Vagina (tissue), 2 donors: ENCODE data around the gene PCYOX1L. TPM values are rescaled to one million over a fixed set of nuclear protein-coding genes. Genes with fewer than 3 reads are reported as not detected.

Experiments used
- DNase-seq, 2 donors: peaks; one replicate each; pipeline ENCODE4 v3.0.0-alpha.2; 2017; ENCODE audit errors: extremely low spot score in 2 of 2
- H3K27ac ChIP-seq: fragments of 200-600 bp; sonication (generic); one replicate; pipeline ENCODE4 v1.5.1; 2019
- H3K27me3 ChIP-seq: fragments of 200-600 bp; sonication (generic); one replicate; pipeline ENCODE4 v1.5.1; 2019
- H3K36me3 ChIP-seq, 2 donors: fragments of 200-600 bp; sonication (generic); one replicate each; pipeline ENCODE4 v1.5.1; 2017 to 2019
- H3K4me1 ChIP-seq: fragments of 200-600 bp; sonication (generic); one replicate; pipeline ENCODE4 v1.5.1; 2019
- H3K4me3 ChIP-seq, 2 donors: fragments of 200-600 bp; sonication (generic); 1 replicate in 1 of 2; 2 replicates in 1 of 2; pipeline ENCODE4 v1.5.1; 2016 to 2019
- H3K9me3 ChIP-seq: fragments of 200-600 bp; sonication (generic); one replicate; pipeline ENCODE4 v1.5.1; 2019
- POLR2A ChIP-seq, 2 donors: fragments of 450-650 bp; IDR thresholded peaks; one replicate each; pipeline ENCODE4 v1.6.1; 2017; ENCODE audit warnings: antibody characterized with exemption in 2 of 2, mild to moderate bottlenecking in 2 of 2, moderate library complexity in 2 of 2
- POLR2AphosphoS5 ChIP-seq, 2 donors: sonication (generic); formaldehyde crosslinking; IDR thresholded peaks; one replicate each; pipeline ENCODE4 v1.9.0; 2017; ENCODE audit warnings: antibody characterized with exemption in 2 of 2, mild to moderate bottlenecking in 2 of 2, low read depth in 1 of 2; ENCODE audit not compliant: insufficient read depth in 1 of 2
- intact Hi-C: fragments of 100-400 bp; cut with DNase I; formaldehyde crosslinking; loops from one replicate; pipeline ENCODE4 v1.15.1; 2023
- total RNA-seq: library from RNA; depleted of rRNA; stranded (reverse); fragments of >200 nt; gene quantifications from one replicate; pipeline ENCODE4 v1.2.3, GENCODE V29; 2016
- TF ChIP-seq, protein P1 (sequence below), 3 experiments: fragments of 450-650 bp in 2 of 3; fragments of 200-600 bp in 1 of 3; sonication (generic) in 1 of 3; IDR thresholded peaks; one replicate each; pipeline ENCODE4 v1.5.1; 2017 to 2019; ENCODE audit warnings: antibody characterized with exemption in 3 of 3, mild to moderate bottlenecking in 2 of 3, moderate library complexity in 2 of 3

Gene PCYOX1L
- total RNA-seq, 1 donor from 2014 or later = 6.4 TPM

- no peak for DNase-seq
- no peaks in the 10 kb centered on the region for H3K9me3 ChIP-seq
- intact Hi-C loops = no loop called here
- H3K4me3 ChIP-seq = no peak overlapping the region
- H3K27me3 ChIP-seq = no peaks in the 10 kb centered on the region
- TF ChIP-seq POLR2A (IDR thresholded peaks at IDR 0.05) (no peak), POLR2AphosphoS5 (IDR thresholded peaks at IDR 0.05; ENCODE audit: insufficient read depth in 1 of 2, low read depth in 1 of 2) (no peak)
- TF ChIP-seq, protein P1, sequence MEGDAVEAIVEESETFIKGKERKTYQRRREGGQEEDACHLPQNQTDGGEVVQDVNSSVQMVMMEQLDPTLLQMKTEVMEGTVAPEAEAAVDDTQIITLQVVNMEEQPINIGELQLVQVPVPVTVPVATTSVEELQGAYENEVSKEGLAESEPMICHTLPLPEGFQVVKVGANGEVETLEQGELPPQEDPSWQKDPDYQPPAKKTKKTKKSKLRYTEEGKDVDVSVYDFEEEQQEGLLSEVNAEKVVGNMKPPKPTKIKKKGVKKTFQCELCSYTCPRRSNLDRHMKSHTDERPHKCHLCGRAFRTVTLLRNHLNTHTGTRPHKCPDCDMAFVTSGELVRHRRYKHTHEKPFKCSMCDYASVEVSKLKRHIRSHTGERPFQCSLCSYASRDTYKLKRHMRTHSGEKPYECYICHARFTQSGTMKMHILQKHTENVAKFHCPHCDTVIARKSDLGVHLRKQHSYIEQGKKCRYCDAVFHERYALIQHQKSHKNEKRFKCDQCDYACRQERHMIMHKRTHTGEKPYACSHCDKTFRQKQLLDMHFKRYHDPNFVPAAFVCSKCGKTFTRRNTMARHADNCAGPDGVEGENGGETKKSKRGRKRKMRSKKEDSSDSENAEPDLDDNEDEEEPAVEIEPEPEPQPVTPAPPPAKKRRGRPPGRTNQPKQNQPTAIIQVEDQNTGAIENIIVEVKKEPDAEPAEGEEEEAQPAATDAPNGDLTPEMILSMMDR (IDR thresholded peaks at IDR 0.05) = no peak
- H3K27ac ChIP-seq = no peak overlapping the region
- peaks cover 12% of the 10 kb centered on the region for H3K4me1 ChIP-seq
- H3K36me3 ChIP-seq = no peaks in the 10 kb centered on the region
Observed at GRCh38 chr5:149363936-149364335, 6.1 kb downstream of the PCYOX1L start.

DNA sequence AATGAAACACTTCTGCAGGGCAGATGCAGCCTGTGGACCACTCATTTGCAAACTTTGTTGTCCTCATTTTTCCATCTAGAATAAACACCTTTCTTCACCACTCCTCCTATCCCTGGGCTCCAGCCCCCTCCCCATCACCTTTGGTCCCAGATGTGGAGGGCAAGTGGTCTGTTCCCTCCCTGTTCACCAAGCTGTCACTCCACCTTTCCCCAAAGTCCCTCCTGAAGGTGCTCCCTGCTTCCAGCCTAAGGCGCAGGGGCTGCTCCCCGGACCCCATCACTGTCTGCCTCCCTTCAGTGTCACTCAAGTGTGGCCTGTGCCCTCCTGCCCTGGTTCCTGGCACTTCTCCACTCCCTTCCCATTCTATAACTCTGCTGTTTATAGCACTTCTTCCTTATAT is 6.9 kb downstream of the PCYOX1L start:
- H3K27me3 ChIP-seq = no peaks in the 10 kb centered on the region
- TF ChIP-seq POLR2AphosphoS5 (IDR thresholded peaks at IDR 0.05; ENCODE audit: insufficient read depth in 1 of 2, low read depth in 1 of 2) (no peak), POLR2A (IDR thresholded peaks at IDR 0.05) (no peak)
- TF ChIP-seq, protein P1 (IDR thresholded peaks at IDR 0.05) = no peak
- H3K4me3 ChIP-seq = no peak overlapping the region
- peaks cover 12% of the 10 kb centered on the region for H3K4me1 ChIP-seq
- intact Hi-C loops = no loop called here
- no peaks in the 10 kb centered on the region for H3K9me3 ChIP-seq
- no peak overlapping the region for H3K27ac ChIP-seq
- DNase-seq = no peak
- no peaks in the 10 kb centered on the region for H3K36me3 ChIP-seq

GRCh38 chr5:149365418-149365817 is 7.6 kb downstream of the PCYOX1L start:
- peaks cover 12% of the 10 kb centered on the region for H3K4me1 ChIP-seq
- intact Hi-C loops = no loop called here
- no peak for DNase-seq
- H3K27ac ChIP-seq = no peak overlapping the region
- no peaks in the 10 kb centered on the region for H3K9me3 ChIP-seq
- no peaks in the 10 kb centered on the region for H3K27me3 ChIP-seq
- no peak overlapping the region for H3K4me3 ChIP-seq
- TF ChIP-seq POLR2AphosphoS5 (IDR thresholded peaks at IDR 0.05; ENCODE audit: insufficient read depth in 1 of 2, low read depth in 1 of 2) (no peak), POLR2A (IDR thresholded peaks at IDR 0.05) (no peak)
- TF ChIP-seq, protein P1 (IDR thresholded peaks at IDR 0.05) = no peak
- no peaks in the 10 kb centered on the region for H3K36me3 ChIP-seq

GRCh38 chr5:149366169-149366729 is 8.4 kb downstream of the PCYOX1L start:
- no peak for DNase-seq
- no peaks in the 10 kb centered on the region for H3K27me3 ChIP-seq
- no peak overlapping the region for H3K27ac ChIP-seq
- intact Hi-C loops = no loop called here
- no peaks in the 10 kb centered on the region for H3K36me3 ChIP-seq
- H3K9me3 ChIP-seq = no peaks in the 10 kb centered on the region
- TF ChIP-seq POLR2AphosphoS5 (IDR thresholded peaks at IDR 0.05; ENCODE audit: insufficient read depth in 1 of 2, low read depth in 1 of 2) (no peak), POLR2A (IDR thresholded peaks at IDR 0.05) (no peak)
- TF ChIP-seq, protein P1 (IDR thresholded peaks at IDR 0.05) = no peak
- H3K4me3 ChIP-seq = no peak overlapping the region
- peaks cover 15% of the 10 kb centered on the region for H3K4me1 ChIP-seq

DNA sequence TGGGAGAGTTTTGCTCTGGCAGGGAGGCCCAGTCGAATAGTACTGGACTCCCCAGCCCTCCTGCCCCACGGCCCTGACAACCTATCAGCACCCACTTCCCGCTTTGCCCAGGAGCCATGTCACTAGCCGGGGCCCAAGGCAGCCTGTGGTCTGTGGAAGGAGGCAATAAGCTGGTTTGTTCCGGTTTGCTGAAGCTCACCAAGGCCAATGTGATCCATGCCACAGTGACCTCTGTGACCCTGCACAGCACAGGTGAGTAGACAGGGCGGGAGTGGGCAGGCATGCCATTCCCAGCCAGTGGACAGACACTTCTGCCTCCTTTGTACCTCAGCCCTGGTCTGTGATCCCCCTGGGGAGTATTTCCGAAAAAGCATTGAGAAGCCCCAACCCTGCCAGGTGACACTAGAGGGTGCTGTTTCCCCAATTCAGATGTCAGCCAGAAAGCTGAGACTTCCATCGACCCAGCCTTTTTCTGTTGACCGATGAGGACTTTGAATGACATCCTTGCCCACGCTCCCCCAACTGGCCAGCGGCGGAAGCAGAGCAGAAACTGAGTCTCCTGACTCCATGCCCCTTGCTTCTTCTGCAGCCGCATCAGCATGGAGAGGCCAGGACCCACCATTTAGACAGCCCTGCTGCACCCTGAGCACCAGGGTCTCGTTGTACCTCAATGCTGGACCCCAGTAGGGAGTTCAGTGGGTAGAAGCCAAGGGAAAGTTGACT is 9.6 kb downstream of the PCYOX1L start:
- TF ChIP-seq POLR2A (IDR thresholded peaks at IDR 0.05) (no peak), POLR2AphosphoS5 (IDR thresholded peaks at IDR 0.05; ENCODE audit: insufficient read depth in 1 of 2, low read depth in 1 of 2) (peak in 1 of 2 donors; percentile 22)
- TF ChIP-seq, protein P1 (IDR thresholded peaks at IDR 0.05) = peak; percentile 21 to 64 (median 60)
- Histone ChIP-seq H3K36me3 (no peaks in the 10 kb centered on the region), H3K27me3 (no peaks in the 10 kb centered on the region), H3K27ac (no peak overlapping the region), H3K4me1 (peaks cover 22% of the 10 kb centered on the region), H3K9me3 (no peaks in the 10 kb centered on the region), H3K4me3 (no peak overlapping the region)
- DNase-seq = no peak
- intact Hi-C loops = no loop called here
